ENCODE results near the gene GNAQ.

GNAQ gene

GRCh38 chr9:77751341-77752091 lies 280.1 kb downstream of the GNAQ start:
- CTCF ChIA-PET: interaction anchor here (0.8 to 5.9 kb wide), 12 partner anchors 9 to 318 kb away, joined by 3 to 72 read pairs (median 4); no protein-coding TSS in a partner anchor
- Histone ChIP-seq H3K27me3 (replicated peaks in 2 of 5; ENCODE audit: control insufficient read depth in 4 of 5, insufficient read depth in 5 of 5, low read length in 4 of 5) (no peaks in the 10 kb centered on the region), H3K27ac (ENCODE audit: insufficient read depth in 1 of 2, low read depth in 1 of 2, low read length in 2 of 2, poor library complexity in 1 of 2, severe bottlenecking in 2 of 2) (no peak overlapping the region), H3K9me3 (ENCODE audit: control extremely low read depth in 1 of 5, control insufficient read depth in 4 of 5, insufficient read depth in 2 of 5, low read depth in 1 of 5, low read length in 4 of 5) (peaks cover 0 to 4% (median 0%) of the 10 kb centered on the region in 5 experiments), H3K4me1 (ENCODE audit: control extremely low read depth in 1 of 4, control insufficient read depth in 4 of 4, insufficient read depth in 4 of 4, low read length in 3 of 4) (peaks cover 0 to 12% (median 0%) of the 10 kb centered on the region in 4 experiments), H3K4me3 (ENCODE audit: control insufficient read depth in 1 of 7, extremely low read depth in 1 of 7, insufficient read depth in 4 of 7, low read depth in 2 of 7, low read length in 6 of 7) (no peak overlapping the region), H3K36me3 (ENCODE audit: control insufficient read depth in 4 of 4, insufficient read depth in 4 of 4, low read length in 3 of 4) (peaks cover 4 to 33% (median 9%) of the 10 kb centered on the region in 4 experiments)
- DNase-seq: peak; percentile 71 to 81 (median 80)
- POLR2A ChIA-PET: no interaction called here
- WGBS (ENCODE audit: insufficient coverage): 100% methylated on average over 2 of the region's 8 CpGs

DNA sequence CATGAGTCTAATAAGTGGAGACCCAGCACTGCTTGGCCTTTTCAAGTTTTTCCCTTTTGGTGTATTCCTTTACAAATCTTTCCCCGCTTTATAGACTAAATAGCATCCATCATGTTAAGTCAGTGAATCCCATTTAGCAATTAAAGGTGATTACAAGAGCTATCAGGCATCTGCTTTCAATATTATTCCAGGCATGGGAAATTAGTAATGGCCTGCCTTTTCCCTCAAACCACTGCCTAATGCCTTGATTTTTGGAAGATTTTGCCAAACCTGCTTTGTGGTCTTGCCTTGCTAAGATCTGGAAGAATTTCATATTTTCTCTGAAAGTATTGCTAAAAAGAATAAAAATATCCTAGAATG lies 280.6 kb downstream of the GNAQ start:
- CTCF ChIA-PET: interaction anchor here (0.8 to 5.9 kb wide), 13 partner anchors 9 to 318 kb away, joined by 3 to 72 read pairs (median 4); no protein-coding TSS in a partner anchor
- POLR2A ChIA-PET: no interaction called here

GRCh38 chr9:77750284-77750683 lies 281.3 kb downstream of the GNAQ start:
- Histone ChIP-seq H3K27ac (ENCODE audit: insufficient read depth in 1 of 2, low read depth in 1 of 2, low read length in 2 of 2, poor library complexity in 1 of 2, severe bottlenecking in 2 of 2) (no peak overlapping the region), H3K27me3 (replicated peaks in 2 of 5; ENCODE audit: control insufficient read depth in 4 of 5, insufficient read depth in 5 of 5, low read length in 4 of 5) (no peaks in the 10 kb centered on the region), H3K4me1 (ENCODE audit: control extremely low read depth in 1 of 4, control insufficient read depth in 4 of 4, insufficient read depth in 4 of 4, low read length in 3 of 4) (peaks cover 0 to 12% (median 0%) of the 10 kb centered on the region in 4 experiments), H3K9me3 (ENCODE audit: control extremely low read depth in 1 of 5, control insufficient read depth in 4 of 5, insufficient read depth in 2 of 5, low read depth in 1 of 5, low read length in 4 of 5) (no peaks in the 10 kb centered on the region), H3K36me3 (ENCODE audit: control insufficient read depth in 4 of 4, insufficient read depth in 4 of 4, low read length in 3 of 4) (peaks cover 0 to 28% (median 4%) of the 10 kb centered on the region in 4 experiments), H3K4me3 (ENCODE audit: control insufficient read depth in 1 of 7, extremely low read depth in 1 of 7, insufficient read depth in 4 of 7, low read depth in 2 of 7, low read length in 6 of 7) (no peak overlapping the region)
- ChIA-PET CTCF (interaction anchor here (0.8 to 5.9 kb wide), 9 partner anchors 8 to 317 kb away, joined by 3 to 72 read pairs (median 4); no protein-coding TSS in a partner anchor), POLR2A (no interaction called here)
- no peak for DNase-seq
- no CpG with 5 or more reads among the region's 1 CpG for WGBS (ENCODE audit: insufficient coverage)

More for the DNA sequence above, 280.6 kb downstream of the GNAQ start:
- Histone ChIP-seq H3K27me3 (replicated peaks in 2 of 5; ENCODE audit: control insufficient read depth in 4 of 5, insufficient read depth in 5 of 5, low read length in 4 of 5) (no peaks in the 10 kb centered on the region), H3K27ac (ENCODE audit: insufficient read depth in 1 of 2, low read depth in 1 of 2, low read length in 2 of 2, poor library complexity in 1 of 2, severe bottlenecking in 2 of 2) (no peak overlapping the region), H3K4me1 (ENCODE audit: control extremely low read depth in 1 of 4, control insufficient read depth in 4 of 4, insufficient read depth in 4 of 4, low read length in 3 of 4) (peaks cover 0 to 12% (median 0%) of the 10 kb centered on the region in 4 experiments), H3K36me3 (ENCODE audit: control insufficient read depth in 4 of 4, insufficient read depth in 4 of 4, low read length in 3 of 4) (peaks cover 0 to 30% (median 6%) of the 10 kb centered on the region in 4 experiments), H3K4me3 (ENCODE audit: control insufficient read depth in 1 of 7, extremely low read depth in 1 of 7, insufficient read depth in 4 of 7, low read depth in 2 of 7, low read length in 6 of 7) (no peak overlapping the region), H3K9me3 (ENCODE audit: control extremely low read depth in 1 of 5, control insufficient read depth in 4 of 5, insufficient read depth in 2 of 5, low read depth in 1 of 5, low read length in 4 of 5) (no peaks in the 10 kb centered on the region)
- no CpG with 5 or more reads among the region's 1 CpG for WGBS (ENCODE audit: insufficient coverage)
- DNase-seq: no peak

DNA sequence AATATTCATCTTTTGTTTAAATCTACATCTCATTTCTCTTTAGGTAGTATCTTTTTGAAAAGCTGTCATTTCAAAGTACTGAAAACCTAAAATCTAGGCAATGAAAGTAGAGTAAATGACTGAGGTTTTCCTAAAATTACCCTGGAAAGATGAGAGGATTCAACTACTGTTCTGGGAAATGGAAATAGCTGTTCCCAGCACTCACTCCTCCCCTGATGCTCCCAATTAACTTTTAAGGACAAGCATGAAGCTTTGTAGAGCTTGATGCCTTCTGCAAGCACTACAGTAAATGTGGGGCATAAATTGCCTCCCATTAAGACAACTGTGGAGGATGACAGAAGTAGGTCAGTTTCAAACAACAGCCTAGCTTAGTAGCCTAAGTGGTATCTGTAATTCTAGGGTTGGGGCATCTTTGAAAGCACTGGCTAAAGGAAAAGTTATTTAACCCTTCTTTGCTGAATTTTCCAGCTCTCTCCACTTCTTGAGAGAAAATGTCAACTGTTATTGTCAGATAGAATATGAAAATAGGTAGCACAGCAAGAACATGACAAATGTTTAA lies 283.3 kb downstream of the GNAQ start:
- peaks cover 0 to 5% (median 0%) of the 10 kb centered on the region in 4 experiments for H3K4me1 ChIP-seq (ENCODE audit: control extremely low read depth in 1 of 4, control insufficient read depth in 4 of 4, insufficient read depth in 4 of 4, low read length in 3 of 4)
- CTCF ChIA-PET: interaction anchor here (1.0 to 5.9 kb wide), 4 partner anchors 74 to 315 kb away, joined by 3 to 72 read pairs (median 4); no protein-coding TSS in a partner anchor
- POLR2A ChIA-PET: no interaction called here
- H3K4me3 ChIP-seq (ENCODE audit: control insufficient read depth in 1 of 7, extremely low read depth in 1 of 7, insufficient read depth in 4 of 7, low read depth in 2 of 7, low read length in 6 of 7): no peak overlapping the region
- H3K36me3 ChIP-seq (ENCODE audit: control insufficient read depth in 4 of 4, insufficient read depth in 4 of 4, low read length in 3 of 4): peaks cover 0 to 27% (median 5%) of the 10 kb centered on the region in 4 experiments
- no peak overlapping the region for H3K27ac ChIP-seq (ENCODE audit: insufficient read depth in 1 of 2, low read depth in 1 of 2, low read length in 2 of 2, poor library complexity in 1 of 2, severe bottlenecking in 2 of 2)
- no peaks in the 10 kb centered on the region for H3K9me3 ChIP-seq (ENCODE audit: control extremely low read depth in 1 of 5, control insufficient read depth in 4 of 5, insufficient read depth in 2 of 5, low read depth in 1 of 5, low read length in 4 of 5)
- no peak for DNase-seq
- no peaks in the 10 kb centered on the region for H3K27me3 ChIP-seq (replicated peaks in 2 of 5; ENCODE audit: control insufficient read depth in 4 of 5, insufficient read depth in 5 of 5, low read length in 4 of 5)

DNA sequence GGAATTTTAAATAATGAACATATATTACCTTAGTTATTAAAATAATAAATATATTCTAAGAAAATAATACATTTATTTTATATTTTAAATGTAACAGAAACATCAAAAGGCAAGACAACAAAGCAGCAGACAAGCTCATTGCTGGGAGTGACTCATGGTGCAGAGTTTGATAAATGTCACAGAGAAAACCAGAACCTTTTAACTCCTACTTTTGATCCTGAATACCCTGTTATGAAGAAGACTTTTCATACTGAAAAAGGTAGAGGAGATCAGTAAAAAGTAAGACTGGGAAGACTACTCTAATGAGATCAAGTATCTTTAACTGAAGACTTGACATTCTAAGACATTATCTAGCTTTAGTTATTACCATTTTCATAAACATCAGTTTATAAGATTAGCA lies 284.4 kb downstream of the GNAQ start:
- Histone ChIP-seq H3K4me3 (ENCODE audit: control insufficient read depth in 1 of 7, extremely low read depth in 1 of 7, insufficient read depth in 4 of 7, low read depth in 2 of 7, low read length in 6 of 7) (no peak overlapping the region), H3K27me3 (replicated peaks in 2 of 5; ENCODE audit: control insufficient read depth in 4 of 5, insufficient read depth in 5 of 5, low read length in 4 of 5) (no peaks in the 10 kb centered on the region), H3K36me3 (ENCODE audit: control insufficient read depth in 4 of 4, insufficient read depth in 4 of 4, low read length in 3 of 4) (peaks cover 0 to 25% (median 5%) of the 10 kb centered on the region in 4 experiments), H3K9me3 (ENCODE audit: control extremely low read depth in 1 of 5, control insufficient read depth in 4 of 5, insufficient read depth in 2 of 5, low read depth in 1 of 5, low read length in 4 of 5) (no peaks in the 10 kb centered on the region), H3K4me1 (ENCODE audit: control extremely low read depth in 1 of 4, control insufficient read depth in 4 of 4, insufficient read depth in 4 of 4, low read length in 3 of 4) (peaks cover 0 to 5% (median 0%) of the 10 kb centered on the region in 4 experiments), H3K27ac (ENCODE audit: insufficient read depth in 1 of 2, low read depth in 1 of 2, low read length in 2 of 2, poor library complexity in 1 of 2, severe bottlenecking in 2 of 2) (no peak overlapping the region)
- ChIA-PET CTCF (interaction anchor here (1.8 to 5.9 kb wide), 2 partner anchors 290 to 313 kb away, joined by 8 to 72 read pairs; no protein-coding TSS in a partner anchor), POLR2A (no interaction called here)
- DNase-seq: no peak

GRCh38 chr9:77744841-77745430 lies 286.7 kb downstream of the GNAQ start:
- ChIA-PET CTCF (interaction anchor here (1.5 kb wide), 1 partner anchor 291 kb away, joined by 4 read pairs; no protein-coding TSS in a partner anchor), POLR2A (no interaction called here)
- DNase-seq: no peak
- peaks cover 0 to 25% (median 5%) of the 10 kb centered on the region in 4 experiments for H3K36me3 ChIP-seq (ENCODE audit: control insufficient read depth in 4 of 4, insufficient read depth in 4 of 4, low read length in 3 of 4)
- no peaks in the 10 kb centered on the region for H3K9me3 ChIP-seq (ENCODE audit: control extremely low read depth in 1 of 5, control insufficient read depth in 4 of 5, insufficient read depth in 2 of 5, low read depth in 1 of 5, low read length in 4 of 5)
- 0% methylated on average over 1 of the region's 6 CpGs for WGBS (ENCODE audit: insufficient coverage)
- H3K4me3 ChIP-seq (ENCODE audit: control insufficient read depth in 1 of 7, extremely low read depth in 1 of 7, insufficient read depth in 4 of 7, low read depth in 2 of 7, low read length in 6 of 7): no peak overlapping the region
- no peaks in the 10 kb centered on the region for H3K27me3 ChIP-seq (replicated peaks in 2 of 5; ENCODE audit: control insufficient read depth in 4 of 5, insufficient read depth in 5 of 5, low read length in 4 of 5)
- no peaks in the 10 kb centered on the region for H3K4me1 ChIP-seq (ENCODE audit: control extremely low read depth in 1 of 4, control insufficient read depth in 4 of 4, insufficient read depth in 4 of 4, low read length in 3 of 4)
- H3K27ac ChIP-seq (ENCODE audit: insufficient read depth in 1 of 2, low read depth in 1 of 2, low read length in 2 of 2, poor library complexity in 1 of 2, severe bottlenecking in 2 of 2): no peak overlapping the region

All from common myeloid progenitor, CD34-positive (primary cell).